Osteoblast (primary cell): ENCODE measurements around the gene DCAKD. TPM values are rescaled to one million over a fixed set of nuclear protein-coding genes. Genes with fewer than 3 reads are reported as not detected.

ENCODE experiments used
- DNase-seq: peaks from one replicate; pipeline ENCODE4 v3.0.0; 2011; ENCODE audit warnings: low spot score, mixed read lengths; ENCODE audit not compliant: insufficient read length; ENCODE audit errors: missing footprints
- H2AFZ ChIP-seq: 2 replicates; pipeline ENCODE4 v1.6.0; 2011; ENCODE audit warnings: mild to moderate bottlenecking, low read length
- H3K27ac ChIP-seq: 2 replicates; pipeline ENCODE4 v1.5.1; 2011; ENCODE audit warnings: mild to moderate bottlenecking, low read depth, low read length, moderate library complexity
- H3K27me3 ChIP-seq: 2 replicates; pipeline ENCODE4 v1.6.0; 2012; ENCODE audit warnings: mild to moderate bottlenecking, control low read depth, inconsistent platforms, low read length, moderate library complexity; ENCODE audit not compliant: insufficient read depth
- H3K36me3 ChIP-seq: 2 replicates; pipeline ENCODE4 v1.5.1; 2011; ENCODE audit warnings: mild to moderate bottlenecking, low read length, control low read depth, moderate library complexity; ENCODE audit not compliant: insufficient read depth
- H3K4me1 ChIP-seq: 2 replicates; pipeline ENCODE4 v1.5.1; 2011; ENCODE audit warnings: mild to moderate bottlenecking, low read length, control low read depth, moderate library complexity; ENCODE audit not compliant: insufficient read depth
- H3K4me2 ChIP-seq: 2 replicates; pipeline ENCODE4 v1.6.0; 2011; ENCODE audit warnings: mild to moderate bottlenecking, low read length; ENCODE audit not compliant: insufficient read depth
- H3K4me3 ChIP-seq: fragments of 200-600 bp; sonication (generic); 3 replicates; pipeline ENCODE4 v1.5.1; 2012; ENCODE audit warnings: mild to moderate bottlenecking, low read length, inconsistent platforms; ENCODE audit not compliant: insufficient read depth
- H3K79me2 ChIP-seq: 2 replicates; pipeline ENCODE4 v1.6.0; 2012; ENCODE audit warnings: mild to moderate bottlenecking, low read length, control low read depth, inconsistent platforms; ENCODE audit not compliant: insufficient read depth
- H3K9me3 ChIP-seq: 2 replicates; pipeline ENCODE4 v1.5.1; 2011; ENCODE audit warnings: low read depth, low read length, control low read depth
- H4K20me1 ChIP-seq: 2 replicates; pipeline ENCODE4 v1.6.0; 2012; ENCODE audit warnings: mild to moderate bottlenecking, low read length, control low read depth; ENCODE audit not compliant: insufficient read depth
- CTCF ChIP-seq: IDR thresholded peaks from 2 replicates; pipeline ENCODE4 v1.5.1; 2011; ENCODE audit warnings: mild to moderate bottlenecking, low read depth, low read length, moderate library complexity; ENCODE audit errors: extremely low read depth
- total RNA-seq: library from RNA; depleted of rRNA; stranded (reverse); fragments of >200 nt; gene quantifications from 2 replicates; pipeline ENCODE4 v1.2.3, GENCODE V29; 2012

The DCAKD gene
- total RNA-seq, 1 donor, result 39.1 TPM

GRCh38 chr17:45006927-45007461, 44.4 kb downstream of the DCAKD start:
- H3K27ac ChIP-seq, result no peak overlapping the region
- no peak overlapping the region for H2AFZ ChIP-seq
- peak; percentile 88 for DNase-seq

GRCh38 chr17:45005700-45006099, 45.7 kb downstream of the DCAKD start:
- no peak for TF ChIP-seq CTCF
- no peaks in the 10 kb centered on the region for H4K20me1 ChIP-seq

More at GRCh38 chr17:45006927-45007461, 44.4 kb downstream of the DCAKD start:
- no peak for TF ChIP-seq CTCF
- Histone ChIP-seq H3K4me3 (no peak overlapping the region), H3K9me3 (no peaks in the 10 kb centered on the region), H3K4me2 (no peak overlapping the region), H3K36me3 (no peaks in the 10 kb centered on the region), H4K20me1 (no peaks in the 10 kb centered on the region), H3K27me3 (peaks cover 10% of the 10 kb centered on the region), H3K4me1 (no peaks in the 10 kb centered on the region), H3K79me2 (no peaks in the 10 kb centered on the region)

GRCh38 chr17:45004388-45004787, 47.0 kb downstream of the DCAKD start:
- peaks cover 2% of the 10 kb centered on the region for H3K9me3 ChIP-seq
- no peaks in the 10 kb centered on the region for H3K4me1 ChIP-seq
- no peak overlapping the region for H3K4me3 ChIP-seq
- H3K27me3 ChIP-seq, result peaks cover 10% of the 10 kb centered on the region
- H3K36me3 ChIP-seq, result no peaks in the 10 kb centered on the region
- H2AFZ ChIP-seq, result no peak overlapping the region
- H3K79me2 ChIP-seq, result no peaks in the 10 kb centered on the region
- TF ChIP-seq CTCF, result no peak
- DNase-seq, result peak; percentile 68
- H3K27ac ChIP-seq, result no peak overlapping the region
- H4K20me1 ChIP-seq, result no peaks in the 10 kb centered on the region
- no peak overlapping the region for H3K4me2 ChIP-seq

More at GRCh38 chr17:45005700-45006099, 45.7 kb downstream of the DCAKD start:
- Histone ChIP-seq H3K4me1 (no peaks in the 10 kb centered on the region), H3K36me3 (no peaks in the 10 kb centered on the region), H3K4me3 (no peak overlapping the region), H2AFZ (no peak overlapping the region), H3K27me3 (peaks cover 10% of the 10 kb centered on the region), H3K27ac (no peak overlapping the region), H3K79me2 (no peaks in the 10 kb centered on the region), H3K9me3 (no peaks in the 10 kb centered on the region), H3K4me2 (no peak overlapping the region)
- peak; percentile 57 for DNase-seq

GRCh38 chr17:45003877-45004276, 47.6 kb downstream of the DCAKD start:
- H3K27me3 ChIP-seq, result peaks cover 10% of the 10 kb centered on the region
- H3K4me2 ChIP-seq, result no peak overlapping the region

More at GRCh38 chr17:45003877-45004276, 47.6 kb downstream of the DCAKD start:
- peak; percentile 65 for DNase-seq
- Histone ChIP-seq H3K27ac (no peak overlapping the region), H3K36me3 (no peaks in the 10 kb centered on the region), H3K4me1 (no peaks in the 10 kb centered on the region), H3K4me3 (no peak overlapping the region), H4K20me1 (no peaks in the 10 kb centered on the region), H3K9me3 (peaks cover 2% of the 10 kb centered on the region), H2AFZ (no peak overlapping the region), H3K79me2 (no peaks in the 10 kb centered on the region)
- TF ChIP-seq CTCF, result no peak
